Naive thymus-derived CD4-positive, alpha-beta T cell (primary cell): ENCODE measurements around the gene MT3. TPM values are rescaled to one million over a fixed set of nuclear protein-coding genes. Genes with fewer than 3 reads are reported as not detected.

ENCODE experiments used
- ATAC-seq: fragments of 150-1000 bp; cut with Tn5 transposase; 2 replicates; pipeline ENCODE4 v1.10.0; 2021; ENCODE audit warnings: mild to moderate bottlenecking, moderate library complexity
- CTCF ChIA-PET: fragments of 350-600 bp; sonication (Branson Sonifier 250); formaldehyde crosslinking; loops from one replicate; lab custom pipeline; 2021; ENCODE audit warnings: antibody characterized with exemption; lab: Charles Lee
- POLR2A ChIA-PET: fragments of 350-600 bp; sonication (Branson Sonifier 250); formaldehyde crosslinking; loops from one replicate; lab custom pipeline; 2021; ENCODE audit warnings: antibody characterized with exemption, inconsistent platforms; lab: Charles Lee
- DNase-seq, 9 donors: peaks; one replicate each; pipeline versions ENCODE4 v3.0.0 to v3.0.0-alpha.2; 2020 to 2022; ENCODE audit warnings: mixed read lengths in 1 of 9
- H3K27ac ChIP-seq: one replicate; pipeline ENCODE4 v1.7.0; 2013; ENCODE audit warnings: mild to moderate bottlenecking, low read depth, low read length, moderate library complexity
- H3K27me3 ChIP-seq, 2 donors: one replicate each; pipeline ENCODE4 v1.7.0; 2013; ENCODE audit warnings: low read length in 2 of 2, mild to moderate bottlenecking in 2 of 2, moderate library complexity in 2 of 2; ENCODE audit not compliant: control insufficient read depth in 2 of 2, insufficient read depth in 2 of 2
- H3K36me3 ChIP-seq, 3 experiments: 1 replicate in 2 of 3; 2 replicates in 1 of 3; pipeline ENCODE4 v1.7.0; 2013; ENCODE audit warnings: low read length in 3 of 3, mild to moderate bottlenecking in 3 of 3, moderate library complexity in 1 of 3; ENCODE audit not compliant: insufficient read depth in 3 of 3, control insufficient read depth in 2 of 3
- H3K4me1 ChIP-seq, 2 donors: one replicate each; pipeline ENCODE4 v1.7.0; 2013; ENCODE audit warnings: low read length in 2 of 2, mild to moderate bottlenecking in 2 of 2, moderate library complexity in 1 of 2; ENCODE audit not compliant: control insufficient read depth in 2 of 2, insufficient read depth in 2 of 2
- H3K4me3 ChIP-seq: 2 replicates; pipeline ENCODE4 v1.7.0; 2013; ENCODE audit warnings: mild to moderate bottlenecking, low read length
- H3K9me3 ChIP-seq, 3 experiments: 1 replicate in 2 of 3; 2 replicates in 1 of 3; pipeline ENCODE4 v1.7.0; 2013; ENCODE audit warnings: low read length in 3 of 3; ENCODE audit not compliant: control insufficient read depth in 2 of 3
- H3K27ac Mint-ChIP-seq, 9 donors: one replicate each; pipeline ENCODE4 v1.8.0; 2020 to 2022; ENCODE audit warnings: mixed read lengths in 9 of 9, mild to moderate bottlenecking in 8 of 9, moderate library complexity in 5 of 9, inconsistent platforms in 2 of 9
- H3K27me3 Mint-ChIP-seq, 5 donors: one replicate each; pipeline ENCODE4 v1.8.0; 2021 to 2022; ENCODE audit warnings: mixed read lengths in 5 of 5, mild to moderate bottlenecking in 1 of 5
- H3K36me3 Mint-ChIP-seq, 5 donors: one replicate each; pipeline ENCODE4 v1.8.0; 2020 to 2022; ENCODE audit warnings: mixed read lengths in 5 of 5, mild to moderate bottlenecking in 3 of 5, inconsistent platforms in 1 of 5
- H3K4me1 Mint-ChIP-seq, 7 donors: one replicate each; pipeline ENCODE4 v1.8.0; 2020 to 2022; ENCODE audit warnings: mixed read lengths in 7 of 7, mild to moderate bottlenecking in 3 of 7, inconsistent platforms in 1 of 7
- H3K4me3 Mint-ChIP-seq, 10 donors: one replicate each; pipeline ENCODE4 v1.8.0; 2020 to 2022; ENCODE audit warnings: mild to moderate bottlenecking in 10 of 10, mixed read lengths in 10 of 10, moderate library complexity in 6 of 10, inconsistent platforms in 2 of 10
- H3K9me3 Mint-ChIP-seq, 11 donors: one replicate each; pipeline ENCODE4 v1.8.0; 2020 to 2022; ENCODE audit warnings: mixed read lengths in 11 of 11, mild to moderate bottlenecking in 4 of 11, inconsistent platforms in 1 of 11, moderate library complexity in 1 of 11
- intact Hi-C, 2 donors: fragments of 100-400 bp; cut with micrococcal nuclease; formaldehyde crosslinking; loops; one replicate each; pipeline ENCODE4 v1.15.1; 2023
- polyA plus RNA-seq, 2 donors: library from polyadenylated mRNA; unstranded; fragments of 300-500 nt; fragmentation: Illumina TruSeq; gene quantifications; one replicate each; pipeline ENCODE4 v1.2.3, GENCODE V29; 2021
- total RNA-seq, 6 experiments: library from RNA in 5 of 6; stranded (reverse) in 5 of 6; gene quantifications; 1 replicate in 5 of 6; 2 replicates in 1 of 6; pipeline ENCODE4 v1.2.3 and lab custom pipeline; 2021 to 2026

MT3 gene
- total and polyA plus RNA-seq, 7 experiments from 2014 or later = 0.76 to 4.5 (median 3.8) TPM; not detected in 2

DNA sequence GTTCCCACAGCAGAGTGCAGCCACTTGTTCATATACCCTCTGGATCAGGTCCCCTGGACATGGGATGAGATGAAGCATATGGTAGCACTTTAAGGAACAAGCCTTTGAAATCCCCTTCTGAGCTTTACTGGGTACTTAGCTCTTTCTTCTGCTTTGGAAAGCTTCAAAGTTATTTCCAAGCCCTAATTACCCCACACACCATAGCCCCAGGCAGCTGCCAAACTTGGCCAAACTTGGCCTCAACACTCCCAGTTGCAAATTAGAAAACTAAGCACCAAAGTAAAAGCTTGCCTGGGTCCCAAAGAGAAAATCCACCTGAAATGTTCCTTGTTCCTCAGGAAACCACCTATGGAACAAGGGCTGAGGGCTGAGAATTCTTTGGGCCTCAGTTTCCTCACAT lies 40.2 kb upstream of the MT3 start:
- no peaks in the 10 kb centered on the region for H3K9me3 ChIP-seq
- ATAC-seq (no peak), DNase-seq (no peak)
- Mint-ChIP-seq H3K4me1 (peaks cover 7 to 17% (median 16%) of the 10 kb centered on the region in 7 donors), H3K27me3 (peaks cover 4 to 31% (median 9%) of the 10 kb centered on the region in 5 donors), H3K9me3 (no peaks in the 10 kb centered on the region), H3K27ac (no peak overlapping the region), H3K36me3 (no peaks in the 10 kb centered on the region), H3K4me3 (no peak overlapping the region)
- no peaks in the 10 kb centered on the region for H3K36me3 ChIP-seq
- no peak overlapping the region for H3K4me3 ChIP-seq
- intact Hi-C loops = loop anchor here in 1 of 2 donors (5.0 kb wide), 1 partner anchor 37 kb away; no protein-coding TSS in a partner anchor
- no peak overlapping the region for H3K27ac ChIP-seq
- ChIA-PET POLR2A (no interaction called here), CTCF (interaction anchor here (1.5 kb wide), 1 partner anchor 153 kb away, joined by 3 read pairs; no protein-coding TSS in a partner anchor)
- peaks cover 12 to 14% of the 10 kb centered on the region in 2 donors for H3K4me1 ChIP-seq
- H3K27me3 ChIP-seq = no peaks in the 10 kb centered on the region

DNA sequence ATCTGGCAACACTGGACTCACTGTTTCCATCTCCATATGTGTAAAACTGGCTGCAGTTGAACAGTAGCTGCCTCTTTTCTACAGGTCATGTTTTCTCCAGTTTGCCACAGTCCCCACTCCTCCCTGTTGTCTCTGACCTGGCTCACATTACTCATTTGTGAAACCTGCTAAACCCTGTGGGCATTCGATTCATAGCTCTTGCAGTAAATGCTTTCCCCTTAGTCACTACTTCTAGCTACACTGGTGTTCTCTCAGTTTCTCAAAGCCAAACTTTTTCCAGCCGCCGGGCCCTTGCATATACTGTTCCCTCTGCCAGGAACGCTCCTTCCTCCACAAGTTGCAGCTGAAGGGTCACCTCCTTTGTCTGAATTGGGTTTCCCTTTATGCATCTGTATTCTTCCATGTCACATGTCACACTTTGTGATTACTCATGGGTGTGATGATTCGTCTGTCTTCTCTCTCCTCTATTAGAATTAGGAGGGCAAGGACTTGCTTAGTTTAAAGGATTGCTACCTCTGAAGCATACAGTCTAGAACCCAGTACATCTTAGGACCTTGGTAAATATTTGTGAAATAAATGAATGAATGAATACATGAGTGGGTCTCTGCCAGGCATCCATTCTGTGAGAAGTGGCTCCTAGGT lies 39.5 kb upstream of the MT3 start:
- POLR2A ChIA-PET = interaction anchor here (0.8 kb wide), 1 partner anchor 20 kb away, joined by 3 read pairs; no protein-coding TSS in a partner anchor
- H3K9me3 ChIP-seq = no peaks in the 10 kb centered on the region
- H3K27ac ChIP-seq = no peak overlapping the region
- no peaks in the 10 kb centered on the region for H3K27me3 ChIP-seq
- peaks cover 12 to 14% of the 10 kb centered on the region in 2 donors for H3K4me1 ChIP-seq
- Mint-ChIP-seq H3K27ac (peak overlapping the region in 2 of 9 donors; percentile 9 to 37), H3K4me3 (no peak overlapping the region), H3K36me3 (no peaks in the 10 kb centered on the region), H3K9me3 (no peaks in the 10 kb centered on the region), H3K4me1 (peaks cover 7 to 17% (median 16%) of the 10 kb centered on the region in 7 donors), H3K27me3 (peaks cover 4 to 31% (median 16%) of the 10 kb centered on the region in 5 donors)
- intact Hi-C loops = loop anchor here in 1 of 2 donors (5.0 kb wide), 1 partner anchor 38 kb away; no protein-coding TSS in a partner anchor
- no peak overlapping the region for H3K4me3 ChIP-seq
- DNase-seq (no peak), ATAC-seq (no peak)
- H3K36me3 ChIP-seq = no peaks in the 10 kb centered on the region
- CTCF ChIA-PET = interaction anchor here (1.5 kb wide), 1 partner anchor 152 kb away, joined by 3 read pairs; no protein-coding TSS in a partner anchor

DNA sequence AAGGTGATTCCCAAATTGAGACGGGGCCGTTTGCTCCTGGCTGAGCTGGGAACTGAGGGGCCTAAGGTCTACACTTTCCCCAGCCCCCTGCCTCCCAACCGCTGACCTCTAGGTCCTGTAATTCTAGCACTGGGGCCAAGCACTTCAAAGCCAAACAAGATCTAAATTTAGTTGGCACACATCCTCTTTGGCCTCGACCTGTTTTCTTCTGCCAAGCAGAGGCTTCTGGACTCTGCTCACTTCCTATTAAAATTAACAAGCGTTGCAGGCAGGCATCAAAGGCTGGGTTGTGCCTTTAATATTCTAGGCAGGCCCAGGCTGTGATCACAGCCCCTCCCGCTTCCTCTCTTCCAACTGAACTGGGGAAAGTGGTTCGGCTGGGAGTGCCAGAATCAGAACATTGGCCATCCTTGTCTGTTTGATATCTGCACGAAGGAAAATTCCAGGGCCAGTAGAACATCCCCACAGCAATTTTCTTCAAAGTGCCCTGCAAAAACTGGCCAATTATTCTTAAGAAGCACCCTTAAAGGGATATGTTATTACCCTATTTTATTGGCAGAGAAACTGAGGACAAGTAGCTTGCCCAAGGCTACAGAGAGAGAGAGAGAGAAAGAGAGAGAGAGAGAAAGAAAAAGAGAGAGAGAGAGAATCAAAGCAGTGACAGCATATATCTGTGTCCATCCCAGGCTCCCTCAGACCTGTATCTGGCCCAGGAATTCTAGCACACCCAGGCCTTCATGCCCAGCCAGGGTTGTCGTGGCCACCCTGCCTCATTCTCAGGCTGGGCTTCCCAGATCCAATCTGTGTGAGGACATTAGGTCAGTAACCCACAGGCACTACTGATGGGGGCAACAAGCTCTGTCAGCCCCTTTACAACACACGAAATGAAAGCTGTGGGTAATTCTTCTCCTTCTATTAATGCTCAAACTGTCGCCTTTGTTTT lies 37.3 kb upstream of the MT3 start:
- POLR2A ChIA-PET = no interaction called here
- intact Hi-C loops = no loop called here

DNA sequence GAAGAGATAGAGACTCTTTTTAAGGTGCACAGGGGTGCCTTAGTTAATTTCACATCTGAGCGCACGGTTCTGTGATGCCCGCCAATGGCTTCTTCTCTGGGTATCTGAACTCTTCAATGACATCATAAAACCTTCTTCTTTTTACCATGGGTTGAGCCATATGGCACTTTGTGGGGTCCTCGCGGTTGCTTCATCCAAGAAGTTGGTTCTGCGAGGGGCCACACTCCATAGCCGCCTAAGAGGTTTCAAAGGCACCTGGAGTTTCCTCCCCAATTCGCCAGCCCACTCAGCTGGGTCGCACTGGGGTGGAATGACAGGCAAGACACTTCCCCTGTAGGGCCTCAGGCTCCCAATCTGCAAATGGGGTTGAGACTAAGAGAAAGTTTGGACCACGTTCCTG lies 34.9 kb upstream of the MT3 start:
- ChIA-PET CTCF (no interaction called here), POLR2A (no interaction called here)
- no peaks in the 10 kb centered on the region for H3K9me3 ChIP-seq
- H3K4me1 ChIP-seq = no peaks in the 10 kb centered on the region
- ATAC-seq (no peak), DNase-seq (no peak)
- Mint-ChIP-seq H3K27ac (no peak overlapping the region), H3K9me3 (no peaks in the 10 kb centered on the region), H3K27me3 (peaks cover 6 to 53% (median 21%) of the 10 kb centered on the region in 5 donors), H3K4me3 (no peak overlapping the region), H3K36me3 (no peaks in the 10 kb centered on the region), H3K4me1 (no peaks in the 10 kb centered on the region)
- H3K27ac ChIP-seq = no peak overlapping the region
- intact Hi-C loops = no loop called here
- H3K27me3 ChIP-seq = no peaks in the 10 kb centered on the region
- H3K4me3 ChIP-seq = no peak overlapping the region
- no peaks in the 10 kb centered on the region for H3K36me3 ChIP-seq

More for the DNA sequence above, 37.3 kb upstream of the MT3 start:
- ATAC-seq (no peak), DNase-seq (no peak)
- Histone ChIP-seq H3K4me3 (no peak overlapping the region), H3K9me3 (no peaks in the 10 kb centered on the region), H3K4me1 (peaks cover 11 to 12% of the 10 kb centered on the region in 2 donors), H3K27me3 (no peaks in the 10 kb centered on the region), H3K36me3 (no peaks in the 10 kb centered on the region), H3K27ac (no peak overlapping the region)
- no peak overlapping the region for H3K27ac Mint-ChIP-seq
- no peak overlapping the region for H3K4me3 Mint-ChIP-seq
- H3K27me3 Mint-ChIP-seq = peaks cover 6 to 37% (median 16%) of the 10 kb centered on the region in 5 donors
- H3K4me1 Mint-ChIP-seq = peaks cover 7 to 14% (median 13%) of the 10 kb centered on the region in 7 donors
- CTCF ChIA-PET = no interaction called here
- no peaks in the 10 kb centered on the region for H3K36me3 Mint-ChIP-seq
- no peaks in the 10 kb centered on the region for H3K9me3 Mint-ChIP-seq

DNA sequence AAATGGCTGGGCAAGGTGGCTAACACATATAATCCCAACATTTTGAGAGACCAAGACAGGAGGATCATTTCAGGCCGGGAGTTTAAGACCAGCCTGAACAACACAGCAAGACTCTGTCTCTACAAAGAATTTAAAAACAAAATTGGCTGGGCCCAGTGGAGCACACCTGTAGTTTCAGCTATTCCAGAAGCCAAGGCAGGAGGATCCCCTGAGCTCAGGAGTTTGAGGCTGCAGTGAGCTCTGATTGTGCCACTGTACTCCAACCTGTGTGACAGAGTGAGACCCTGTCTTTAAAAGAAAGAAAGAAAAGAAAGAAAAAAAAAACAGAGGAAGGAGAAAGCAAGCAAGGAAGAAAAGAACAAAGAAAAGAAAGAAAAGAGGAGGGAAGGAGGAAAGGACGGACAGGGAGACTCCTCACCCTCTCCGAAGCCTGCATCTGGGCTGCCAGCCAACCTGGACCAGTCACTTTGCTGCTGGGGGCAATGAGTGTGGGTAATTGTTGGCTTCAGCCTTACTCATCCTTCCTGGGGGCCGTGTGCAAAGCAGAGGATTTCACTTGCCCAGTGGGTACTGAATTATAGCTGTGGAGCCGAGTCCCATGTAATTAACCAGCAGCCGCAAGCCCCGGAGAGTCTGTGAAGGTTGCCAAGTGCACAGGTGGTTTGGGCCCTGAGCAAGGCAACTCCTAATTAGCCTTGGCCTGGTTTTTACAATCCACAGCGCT lies 31.1 kb upstream of the MT3 start:
- DNase-seq (no peak), ATAC-seq (no peak)
- no peaks in the 10 kb centered on the region for H3K27me3 ChIP-seq
- no peaks in the 10 kb centered on the region for H3K9me3 ChIP-seq
- no peak overlapping the region for H3K27ac Mint-ChIP-seq
- no peak overlapping the region for H3K4me3 ChIP-seq
- no peaks in the 10 kb centered on the region for H3K4me1 ChIP-seq
- peaks cover 4 to 61% (median 16%) of the 10 kb centered on the region in 5 donors for H3K27me3 Mint-ChIP-seq
- H3K27ac ChIP-seq = no peak overlapping the region
- ChIA-PET CTCF (interaction anchor here (1.2 kb wide), 1 partner anchor 44 kb away, joined by 3 read pairs; no protein-coding TSS in a partner anchor), POLR2A (interaction anchor here (0.6 kb wide), 1 partner anchor 14 kb away, joined by 3 read pairs; no protein-coding TSS in a partner anchor)
- no peak overlapping the region for H3K4me3 Mint-ChIP-seq
- intact Hi-C loops = no loop called here
- H3K36me3 Mint-ChIP-seq = no peaks in the 10 kb centered on the region
- no peaks in the 10 kb centered on the region for H3K36me3 ChIP-seq
- no peaks in the 10 kb centered on the region for H3K9me3 Mint-ChIP-seq
- no peaks in the 10 kb centered on the region for H3K4me1 Mint-ChIP-seq

DNA sequence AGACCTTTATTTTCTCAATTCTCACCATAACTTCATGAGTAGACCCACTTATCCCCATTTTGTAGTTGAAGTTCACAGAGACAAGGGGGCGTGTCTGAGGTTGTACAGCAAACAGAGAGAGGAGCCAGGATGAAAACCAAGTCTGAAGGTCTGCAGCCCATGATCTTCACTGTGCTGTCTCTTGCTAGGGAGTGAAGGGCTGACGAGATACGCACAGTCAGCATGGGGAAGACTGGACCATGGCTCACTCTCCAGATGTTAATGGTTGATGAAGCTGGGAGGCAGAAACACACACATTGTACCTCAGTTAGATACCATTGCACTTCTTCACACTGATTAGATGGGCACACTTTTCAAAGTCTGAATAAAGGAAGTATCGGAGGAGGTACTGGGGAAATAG lies 30.2 kb upstream of the MT3 start:
- ChIA-PET CTCF (interaction anchor here (0.8 kb wide), 1 partner anchor 44 kb away, joined by 4 read pairs; no protein-coding TSS in a partner anchor), POLR2A (no interaction called here)
- no peak overlapping the region for H3K4me3 ChIP-seq
- H3K27ac ChIP-seq = no peak overlapping the region
- Mint-ChIP-seq H3K36me3 (no peaks in the 10 kb centered on the region), H3K4me3 (no peak overlapping the region), H3K9me3 (no peaks in the 10 kb centered on the region), H3K27ac (no peak overlapping the region), H3K27me3 (peaks cover 4 to 53% (median 9%) of the 10 kb centered on the region in 5 donors), H3K4me1 (no peaks in the 10 kb centered on the region)
- H3K4me1 ChIP-seq = no peaks in the 10 kb centered on the region
- H3K9me3 ChIP-seq = no peaks in the 10 kb centered on the region
- ATAC-seq (no peak), DNase-seq (no peak)
- intact Hi-C loops = no loop called here
- no peaks in the 10 kb centered on the region for H3K27me3 ChIP-seq
- H3K36me3 ChIP-seq = no peaks in the 10 kb centered on the region
